H1 (cell line): ENCODE results near the gene TRIM6. TPM values are rescaled to one million over a fixed set of nuclear protein-coding genes. Genes with fewer than 3 reads are reported as not detected.

Source experiments
- CTCF ChIA-PET: fragments of 300-600 bp; sonication (Branson Sonifier 250); formaldehyde crosslinking; loops from one replicate; lab custom pipeline; 2021; ENCODE audit not compliant: partially characterized antibody; lab: Charles Lee
- POLR2A ChIA-PET: fragments of 300-600 bp; sonication (Branson Sonifier 250); formaldehyde crosslinking; loops from one replicate; lab custom pipeline; 2021; ENCODE audit warnings: inconsistent platforms; ENCODE audit not compliant: partially characterized antibody; lab: Charles Lee
- DNase-seq, 2 experiments: peaks; one replicate each; pipeline versions ENCODE4 v3.0.0 to v3.0.0-alpha.2; 2010 to 2022; ENCODE audit warnings: low spot score in 2 of 2, low read depth in 1 of 2, mixed read lengths in 1 of 2
- FAIRE-seq: peaks from 2 replicates; lab custom pipeline; 2011; peaks lifted over from hg19 to GRCh38; lab: Jason Lieb, UNC
- H2AFZ ChIP-seq: 2 replicates; pipeline ENCODE4 v1.8.1; 2012; ENCODE audit warnings: low read length, inconsistent platforms
- H2AK5ac ChIP-seq: 2 replicates; pipeline ENCODE4 v1.6.1; 2013; ENCODE audit warnings: low read depth, low read length
- H2BK120ac ChIP-seq: replicated peaks from 2 replicates; pipeline ENCODE3; 2013; ENCODE audit warnings: low read depth, low read length, inconsistent platforms
- H2BK12ac ChIP-seq: 2 replicates; pipeline ENCODE4 v1.6.1; 2013; ENCODE audit warnings: low read depth, low read length
- H2BK15ac ChIP-seq: 2 replicates; pipeline ENCODE4 v1.6.1; 2013; ENCODE audit warnings: low read length
- H2BK20ac ChIP-seq: 2 replicates; pipeline ENCODE4 v1.6.1; 2013; ENCODE audit warnings: low read length
- H2BK5ac ChIP-seq: 2 replicates; pipeline ENCODE4 v1.6.1; 2013; ENCODE audit warnings: low read depth, low read length
- H3K14ac ChIP-seq: 2 replicates; pipeline ENCODE4 v1.6.1; 2013; ENCODE audit warnings: inconsistent platforms; ENCODE audit not compliant: insufficient read length
- H3K18ac ChIP-seq: 2 replicates; pipeline ENCODE4 v1.6.1; 2013; ENCODE audit warnings: low read length; ENCODE audit errors: extremely low read depth
- H3K23ac ChIP-seq: 2 replicates; pipeline ENCODE4 v1.6.1; 2013; ENCODE audit warnings: inconsistent platforms; ENCODE audit not compliant: insufficient read length
- H3K23me2 ChIP-seq: 2 replicates; pipeline ENCODE4 v1.6.1; 2013; ENCODE audit warnings: low read depth, low read length
- H3K27ac ChIP-seq: 2 replicates; pipeline ENCODE4 v1.6.1; 2011; ENCODE audit warnings: low read depth, low read length, inconsistent platforms
- H3K27me3 ChIP-seq, 4 experiments: replicated peaks in 1 of 4; 1 replicate in 1 of 4; 2 replicates in 3 of 4; pipeline versions ENCODE4 v1.6.1 to v1.8.1; 2011 to 2013; ENCODE audit warnings: low read length in 3 of 4, mild to moderate bottlenecking in 3 of 4, inconsistent platforms in 2 of 4, mixed read lengths in 2 of 4, moderate library complexity in 1 of 4; ENCODE audit not compliant: control insufficient read depth in 3 of 4, insufficient read depth in 3 of 4; ENCODE audit errors: extremely low read depth in 1 of 4
- H3K36me3 ChIP-seq, 4 experiments: 2 replicates each; pipeline versions ENCODE4 v1.6.1 to v1.8.1; 2011 to 2013; ENCODE audit warnings: mild to moderate bottlenecking in 4 of 4, low read length in 3 of 4, moderate library complexity in 2 of 4, control low read depth in 1 of 4, inconsistent platforms in 1 of 4; ENCODE audit not compliant: insufficient read depth in 4 of 4, control insufficient read depth in 2 of 4
- H3K4ac ChIP-seq: replicated peaks from 2 replicates; pipeline ENCODE3; 2013; ENCODE audit warnings: low read length, low read depth, mixed read lengths, inconsistent platforms; ENCODE audit not compliant: insufficient read length
- H3K4me1 ChIP-seq, 4 experiments: replicated peaks in 1 of 4; 1 replicate in 1 of 4; 2 replicates in 3 of 4; pipeline versions ENCODE4 v1.6.1 to v1.8.1; 2011 to 2013; ENCODE audit warnings: low read length in 3 of 4, inconsistent platforms in 2 of 4, mixed read lengths in 1 of 4; ENCODE audit not compliant: insufficient read depth in 4 of 4, control insufficient read depth in 3 of 4
- H3K4me2 ChIP-seq, 2 experiments: 2 replicates each; pipeline versions ENCODE4 v1.6.1 to v1.8.1; 2011 to 2013; ENCODE audit warnings: low read depth in 2 of 2, low read length in 2 of 2, control low read depth in 1 of 2, inconsistent platforms in 1 of 2, mild to moderate bottlenecking in 1 of 2; ENCODE audit not compliant: insufficient read depth in 1 of 2
- H3K4me3 ChIP-seq, 4 experiments: fragments of 200-600, 300-600 bp in 1 of 4; sonication (generic), shearing (Covaris generic), sonication (Bioruptor Twin) in 1 of 4; 2 replicates each; pipeline versions ENCODE4 v1.5.1 to v1.8.1; 2011 to 2016; ENCODE audit warnings: low read length in 4 of 4, low read depth in 3 of 4, control low read depth in 2 of 4, inconsistent platforms in 2 of 4, mild to moderate bottlenecking in 2 of 4, mixed read lengths in 1 of 4, moderate library complexity in 1 of 4; ENCODE audit not compliant: insufficient read depth in 2 of 4; ENCODE audit errors: extremely low read depth in 1 of 4
- H3K56ac ChIP-seq: replicated peaks from 2 replicates; pipeline ENCODE3; 2013; ENCODE audit warnings: low read depth, mild to moderate bottlenecking, mixed read lengths, low read length, inconsistent platforms; ENCODE audit not compliant: insufficient read length
- H3K79me1 ChIP-seq: 2 replicates; pipeline ENCODE4 v1.6.1; 2013; ENCODE audit warnings: low read depth, low read length, control low read depth
- H3K79me2 ChIP-seq, 2 experiments: 2 replicates each; pipeline versions ENCODE4 v1.6.1 to v1.8.1; 2012 to 2013; ENCODE audit warnings: low read length in 2 of 2, mild to moderate bottlenecking in 2 of 2, inconsistent platforms in 1 of 2; ENCODE audit not compliant: insufficient read depth in 2 of 2, control insufficient read depth in 1 of 2
- H3K9ac ChIP-seq, 4 experiments: replicated peaks in 1 of 4; 1 replicate in 1 of 4; 2 replicates in 3 of 4; pipeline versions ENCODE4 v1.6.1 to v1.8.1; 2011 to 2013; ENCODE audit warnings: low read depth in 3 of 4, low read length in 3 of 4, control low read depth in 2 of 4, mild to moderate bottlenecking in 2 of 4, moderate library complexity in 2 of 4, inconsistent platforms in 1 of 4; ENCODE audit errors: extremely low read depth in 1 of 4
- H3K9me3 ChIP-seq, 2 experiments: 2 replicates each; pipeline versions ENCODE4 v1.6.1 to v1.8.1; 2012 to 2013; ENCODE audit warnings: mild to moderate bottlenecking in 2 of 2, moderate library complexity in 2 of 2, control low read depth in 1 of 2, inconsistent platforms in 1 of 2, low read depth in 1 of 2, low read length in 1 of 2, mixed read lengths in 1 of 2; ENCODE audit not compliant: insufficient read depth in 2 of 2
- H4K20me1 ChIP-seq, 2 experiments: replicated peaks in 1 of 2; 2 replicates each; pipeline versions ENCODE3 to v1.8.1; 2011 to 2013; ENCODE audit warnings: inconsistent platforms in 2 of 2, low read length in 2 of 2, mild to moderate bottlenecking in 1 of 2; ENCODE audit not compliant: insufficient read depth in 2 of 2, control insufficient read depth in 1 of 2
- H4K5ac ChIP-seq: 2 replicates; pipeline ENCODE4 v1.6.1; 2013; ENCODE audit warnings: low read length, low read depth, mixed read lengths, inconsistent platforms; ENCODE audit not compliant: insufficient read length
- H4K8ac ChIP-seq: 2 replicates; pipeline ENCODE4 v1.8.0; 2013; ENCODE audit warnings: mild to moderate bottlenecking, moderate library complexity, low read length, inconsistent platforms; ENCODE audit not compliant: insufficient read depth; ENCODE audit errors: extremely low read depth
- H4K91ac ChIP-seq: replicated peaks from 2 replicates; pipeline ENCODE3; 2013; ENCODE audit warnings: low read length, mixed read lengths, inconsistent platforms; ENCODE audit not compliant: insufficient read length
- ATF2 ChIP-seq: IDR thresholded peaks from 2 replicates; pipeline ENCODE4 v1.6.1; 2012; ENCODE audit warnings: low read length, inconsistent platforms
- CTBP2 ChIP-seq: IDR thresholded peaks from 2 replicates; pipeline ENCODE4 v1.7.0; 2011; ENCODE audit warnings: borderline replicate concordance, mild to moderate bottlenecking, moderate library complexity, mixed read lengths, low read length; ENCODE audit not compliant: insufficient read depth, insufficient read length
- EGR1 ChIP-seq: IDR thresholded peaks from 2 replicates; pipeline ENCODE4 v1.6.1; 2011; ENCODE audit warnings: low read depth, low read length, borderline replicate concordance
- KDM1A ChIP-seq: fragments of 200-600, 300-600 bp; sonication (generic); IDR thresholded peaks from 2 replicates; pipeline ENCODE4 v1.7.1; 2016; ENCODE audit warnings: mild to moderate bottlenecking, low read length, borderline replicate concordance
- NRF1 ChIP-seq: IDR thresholded peaks from 2 replicates; pipeline ENCODE4 v1.6.1; 2011; ENCODE audit warnings: mild to moderate bottlenecking, low read depth, low read length, improper control_type of control experiment
- RBBP5 ChIP-seq: IDR thresholded peaks from 2 replicates; pipeline ENCODE4 v1.7.1; 2012; ENCODE audit warnings: low read depth, mild to moderate bottlenecking, inconsistent platforms, low read length, moderate library complexity, borderline replicate concordance
- SAP30 ChIP-seq: fragments of 300-600 bp; sonication (generic); IDR thresholded peaks from 2 replicates; pipeline ENCODE4 v1.7.1; 2012; ENCODE audit warnings: low read length, moderate library complexity, mild to moderate bottlenecking, inconsistent platforms; ENCODE audit not compliant: insufficient read depth, insufficient replicate concordance
- SIN3A ChIP-seq, 2 experiments: IDR thresholded peaks in 1 of 2; conservative IDR thresholded peaks in 1 of 2; 2 replicates each; pipeline ENCODE4 v1.6.1; 2011 to 2012; ENCODE audit warnings: low read length in 2 of 2, improper control_type of control experiment in 1 of 2, low read depth in 1 of 2, mild to moderate bottlenecking in 1 of 2
- SIX5 ChIP-seq: IDR thresholded peaks from 2 replicates; pipeline ENCODE4 v1.6.1; 2011; ENCODE audit warnings: mild to moderate bottlenecking, low read depth, low read length
- TCF12 ChIP-seq: IDR thresholded peaks from 2 replicates; pipeline ENCODE4 v1.6.1; 2011; ENCODE audit warnings: low read depth, mild to moderate bottlenecking, low read length
- WGBS, 2 experiments: shearing (Covaris generic) in 1 of 2; methylation state at CpG; one replicate each; pipeline versions ENCODE4 v1.1.6 to v1.1.7; 2013 to 2015; ENCODE audit warnings: low lambda C conversion rate in 2 of 2, mixed read lengths in 2 of 2, inconsistent platforms in 1 of 2, low coverage in 1 of 2, missing lambda C conversion rate in 1 of 2; ENCODE audit not compliant: insufficient replicate concordance in 2 of 2, insufficient coverage in 1 of 2, insufficient read length in 1 of 2; ENCODE audit errors: extremely low coverage in 1 of 2, missing lambda C conversion rate in 1 of 2; 5-methylcytosine and 5-hydroxymethylcytosine counted together
- polyA plus RNA-seq, 7 experiments: library from polyadenylated mRNA; depleted of rRNA in 3 of 7; stranded (reverse) in 5 of 7; unstranded in 2 of 7; fragments of >200 nt in 5 of 7; fragments of 200-250 nt in 2 of 7; gene quantifications; 1 replicate in 5 of 7; 2 replicates in 1 of 7; 4 replicates in 1 of 7; pipeline versions ENCODE4 v1.2.1 to v1.2.3, GENCODE V29; 2011 to 2013; ENCODE audit warnings: missing spikeins in 2 of 7, mixed read lengths in 2 of 7
- total RNA-seq: library from RNA; stranded (reverse); fragmentation: NEBNext Ultra II Directional; extraction: Animal tissue kit (Norgen Biotek cat#: 25700); gene quantifications from 2 replicates; pipeline ENCODE4 v1.2.1, GENCODE V29; 2021

The TRIM6 gene
- total and polyA plus RNA-seq, 2 of the 8 experiments (the other 6 are each of a cell fraction or from before 2014, with no cell fraction given): 21.6 to 23.3 TPM

- H2AK5ac ChIP-seq: no peak overlapping the region
- H3K14ac ChIP-seq: no peak overlapping the region
- H3K9ac ChIP-seq: no peak overlapping the region
- H4K5ac ChIP-seq: no peak overlapping the region
- no peak overlapping the region for H2BK120ac ChIP-seq
- DNase-seq: no peak
- H3K36me3 ChIP-seq: no peaks in the 10 kb centered on the region
- H3K79me1 ChIP-seq: no peaks in the 10 kb centered on the region
- no peak overlapping the region for H3K23ac ChIP-seq
- no peak overlapping the region for H2BK20ac ChIP-seq
- H4K8ac ChIP-seq: no peak overlapping the region
- H2AFZ ChIP-seq: no peak overlapping the region
- H3K27me3 ChIP-seq: no peaks in the 10 kb centered on the region
- no peak overlapping the region for H3K4me3 ChIP-seq
- CTCF ChIA-PET: interaction anchor here (1.3 kb wide), 1 partner anchor 11 kb away, joined by 3 read pairs; no protein-coding TSS in a partner anchor
- H3K4ac ChIP-seq: no peak overlapping the region
- no peak overlapping the region for H2BK12ac ChIP-seq
- FAIRE-seq: no peak
- no peaks in the 10 kb centered on the region for H4K20me1 ChIP-seq
- H3K4me1 ChIP-seq: no peaks in the 10 kb centered on the region
- no peak overlapping the region for H3K27ac ChIP-seq
- H3K56ac ChIP-seq: no peak overlapping the region
- no peaks in the 10 kb centered on the region for H3K9me3 ChIP-seq
- no peak overlapping the region for H2BK15ac ChIP-seq
- POLR2A ChIA-PET: no interaction called here
- H3K23me2 ChIP-seq: no peaks in the 10 kb centered on the region
- no peak overlapping the region for H3K18ac ChIP-seq
- no peaks in the 10 kb centered on the region for H3K79me2 ChIP-seq
- H3K4me2 ChIP-seq: no peak overlapping the region
- WGBS, 2 experiments: 84% methylated on average over 3 of the region's 3 CpGs; no CpG with 5 or more reads in 1 of the 2 experiments
- H2BK5ac ChIP-seq: no peak overlapping the region
- no peak overlapping the region for H4K91ac ChIP-seq
- TF ChIP-seq RBBP5 (no peak), TCF12 (no peak), CTBP2 (no peak), SIN3A (conservative IDR thresholded peaks at IDR 0.05 in 1 of 2, IDR thresholded peaks at IDR 0.05 in 1 of 2; ENCODE audit: low read depth in 1 of 2, low read length in 2 of 2) (no peak), EGR1 (no peak), ATF2 (no peak), NRF1 (no peak), KDM1A (no peak), SAP30 (no peak), SIX5 (no peak)
These were observed 49.7 kb downstream of the TRIM6 start for GRCh38 chr11:5646139-5646538.
